Endothelial cell of umbilical vein (primary cell): Measurements from ENCODE around the gene TRAIP. TPM values are rescaled to one million over a fixed set of nuclear protein-coding genes. Genes with fewer than 3 reads are reported as not detected.

Experiments used
- BruUV-seq: library from RNA; stranded (reverse); fragments of 400-500 nt; replicated peaks from 2 replicates; lab custom pipeline; 2021; lab: Mats Ljungman, UMichigan
- CTCF ChIA-PET: fragments of 300-600, 350-600 bp; sonication (Branson Sonifier 250); formaldehyde crosslinking; loops from one replicate; lab custom pipeline; 2021; ENCODE audit warnings: antibody characterized with exemption, inconsistent platforms; lab: Charles Lee
- POLR2A ChIA-PET: fragments of 300-600, 350-600 bp; sonication (Branson Sonifier 250); formaldehyde crosslinking; loops from one replicate; lab custom pipeline; 2021; ENCODE audit warnings: antibody characterized with exemption, inconsistent platforms; lab: Charles Lee
- DNase-seq: peaks from one replicate; pipeline ENCODE4 v3.0.0-alpha.2; 2011; ENCODE audit warnings: low read depth, low spot score
- FAIRE-seq: peaks from 2 replicates; lab custom pipeline; 2011; peaks lifted over from hg19 to GRCh38; lab: Jason Lieb, UNC
- H2AFZ ChIP-seq: 2 replicates; pipeline ENCODE4 v1.6.0; 2012; ENCODE audit warnings: low read depth, low read length, control low read depth, inconsistent platforms
- H3K27ac ChIP-seq: 2 replicates; pipeline ENCODE4 v1.5.1; 2011; ENCODE audit warnings: low read depth, mild to moderate bottlenecking, control low read depth, low read length, moderate library complexity; ENCODE audit not compliant: insufficient read depth
- H3K27me3 ChIP-seq, 2 experiments: 2 replicates each; pipeline versions ENCODE4 v1.6.0 to v1.6.1; 2011; ENCODE audit warnings: low read length in 2 of 2, mixed read lengths in 1 of 2; ENCODE audit not compliant: control insufficient read depth in 2 of 2, insufficient read depth in 2 of 2
- H3K36me3 ChIP-seq, 2 experiments: 2 replicates in 1 of 2; 3 replicates in 1 of 2; pipeline ENCODE4 v1.5.1; 2011; ENCODE audit warnings: low read length in 2 of 2, mild to moderate bottlenecking in 1 of 2, moderate library complexity in 1 of 2; ENCODE audit not compliant: control insufficient read depth in 2 of 2, insufficient read depth in 2 of 2; ENCODE audit errors: extremely low read depth in 1 of 2
- H3K4me1 ChIP-seq: 3 replicates; pipeline ENCODE4 v1.5.1; 2011; ENCODE audit warnings: mild to moderate bottlenecking, low read length; ENCODE audit not compliant: control insufficient read depth, insufficient read depth; ENCODE audit errors: extremely low read depth
- H3K4me2 ChIP-seq: 2 replicates; pipeline ENCODE4 v1.6.1; 2011; ENCODE audit warnings: low read length, control low read depth, mixed read lengths; ENCODE audit not compliant: insufficient read depth
- H3K4me3 ChIP-seq, 3 experiments: fragments of 200-600 bp in 1 of 3; sonication (generic), shearing (Covaris generic) in 1 of 3; replicated peaks in 1 of 3; 2 replicates each; pipeline ENCODE4 v1.5.1; 2011 to 2016; ENCODE audit warnings: control low read depth in 3 of 3, low read length in 3 of 3, mild to moderate bottlenecking in 2 of 3, inconsistent platforms in 1 of 3, low read depth in 1 of 3, moderate library complexity in 1 of 3; ENCODE audit not compliant: insufficient read depth in 1 of 3
- H3K79me2 ChIP-seq: 2 replicates; pipeline ENCODE4 v1.6.0; 2012; ENCODE audit warnings: low read length, inconsistent platforms; ENCODE audit not compliant: control insufficient read depth, insufficient read depth
- H3K9ac ChIP-seq: replicated peaks from 2 replicates; pipeline ENCODE3; 2011; ENCODE audit warnings: low read length, control low read depth; ENCODE audit not compliant: insufficient read depth; ENCODE audit errors: extremely low read depth
- H3K9me1 ChIP-seq: replicated peaks from 3 replicates; pipeline ENCODE4 v1.6.0; 2011; ENCODE audit warnings: mild to moderate bottlenecking, low read length; ENCODE audit not compliant: control insufficient read depth, insufficient read depth; ENCODE audit errors: extremely low read depth
- H3K9me3 ChIP-seq: replicated peaks from 2 replicates; pipeline ENCODE4 v1.5.1; 2012; ENCODE audit warnings: low read length, inconsistent platforms; ENCODE audit not compliant: control insufficient read depth, insufficient read depth
- H4K20me1 ChIP-seq: replicated peaks from 2 replicates; pipeline ENCODE3; 2011; ENCODE audit warnings: mild to moderate bottlenecking, low read length; ENCODE audit not compliant: control insufficient read depth, insufficient read depth; ENCODE audit errors: extremely low read depth
- EZH2 ChIP-seq: IDR thresholded peaks from 2 replicates; pipeline ENCODE4 v1.6.1; 2012; ENCODE audit warnings: borderline replicate concordance, low read depth, mild to moderate bottlenecking, moderate library complexity, low read length, inconsistent platforms; ENCODE audit not compliant: severe bottlenecking
- FOS ChIP-seq: IDR thresholded peaks from 2 replicates; pipeline ENCODE4 v1.6.1; 2011; ENCODE audit warnings: mild to moderate bottlenecking, low read length, moderate library complexity, borderline replicate concordance; ENCODE audit not compliant: insufficient read depth
- GATA2 ChIP-seq: IDR thresholded peaks from 2 replicates; pipeline ENCODE4 v1.7.0; 2011; ENCODE audit warnings: low read depth, mild to moderate bottlenecking, moderate library complexity, mixed read lengths, low read length; ENCODE audit not compliant: insufficient read length, insufficient read depth
- JUN ChIP-seq: IDR thresholded peaks from 2 replicates; pipeline ENCODE4 v1.6.1; 2011; ENCODE audit warnings: borderline replicate concordance, low read depth; ENCODE audit not compliant: insufficient read length, insufficient read depth
- MAX ChIP-seq: IDR thresholded peaks from 2 replicates; pipeline ENCODE4 v1.6.1; 2011; ENCODE audit not compliant: insufficient read depth, insufficient read length
- MYC ChIP-seq: IDR thresholded peaks from one replicate; pipeline ENCODE4 v1.6.1; 2011; ENCODE audit warnings: mild to moderate bottlenecking, low read depth, low read length
- POLR2A ChIP-seq: IDR thresholded peaks from 2 replicates; pipeline ENCODE4 v1.6.1; 2012; ENCODE audit warnings: low read depth, mild to moderate bottlenecking, control low read depth, low read length
- POLR2AphosphoS5 ChIP-seq: IDR thresholded peaks from 2 replicates; pipeline ENCODE4 v1.6.1; 2012; ENCODE audit warnings: low read depth, mild to moderate bottlenecking, control low read depth, low read length, moderate library complexity; ENCODE audit not compliant: insufficient read depth
- dilution Hi-C: fragments of 300-500 bp; cut with MboI; formaldehyde crosslinking; loops from one replicate; pipeline ENCODE4 v1.15.0; 2019; ENCODE audit warnings: low sequenced_read_pairs; ENCODE audit not compliant: extremely low pct_ligation_motif_present
- intact Hi-C: fragments of 100-400 bp; cut with micrococcal nuclease; formaldehyde crosslinking; loops from one replicate; pipeline ENCODE4 v1.10.0; 2022
- polyA plus RNA-seq, 4 experiments: library from polyadenylated mRNA; depleted of rRNA in 3 of 4; stranded (reverse) in 3 of 4; unstranded in 1 of 4; fragments of >200 nt; gene quantifications; 2 replicates each; pipeline versions ENCODE4 v1.2.1 to v1.2.3, GENCODE V29; 2011 to 2012; ENCODE audit warnings: missing spikeins in 1 of 4
- total RNA-seq: library from RNA; stranded (reverse); gene quantifications from 2 replicates; pipeline ENCODE4 v1.2.3, GENCODE V29; 2021
- TF ChIP-seq, protein P1 (sequence below), 2 donors: IDR thresholded peaks; 1 replicate in 1 of 2; 2 replicates in 1 of 2; pipeline ENCODE4 v1.5.1; 2011; ENCODE audit warnings: low read length in 2 of 2, mild to moderate bottlenecking in 2 of 2, moderate library complexity in 2 of 2, control low read depth in 1 of 2, inconsistent platforms in 1 of 2, low read depth in 1 of 2; ENCODE audit not compliant: insufficient read depth in 1 of 2; ENCODE audit errors: extremely low read depth in 1 of 2

Gene TRAIP
- total and polyA plus RNA-seq, 2 donors (not counting 3 experiments of a cell fraction or from before 2014, with no cell fraction given): 9.5 to 13.4 TPM

GRCh38 chr3:49780080-49780974, 76.0 kb downstream of the TRAIP start:
- TF ChIP-seq POLR2AphosphoS5 (no peak), MAX (no peak), FOS (no peak), POLR2A (no peak), GATA2 (no peak), MYC (no peak), EZH2 (no peak), JUN (no peak)
- TF ChIP-seq, protein P1, sequence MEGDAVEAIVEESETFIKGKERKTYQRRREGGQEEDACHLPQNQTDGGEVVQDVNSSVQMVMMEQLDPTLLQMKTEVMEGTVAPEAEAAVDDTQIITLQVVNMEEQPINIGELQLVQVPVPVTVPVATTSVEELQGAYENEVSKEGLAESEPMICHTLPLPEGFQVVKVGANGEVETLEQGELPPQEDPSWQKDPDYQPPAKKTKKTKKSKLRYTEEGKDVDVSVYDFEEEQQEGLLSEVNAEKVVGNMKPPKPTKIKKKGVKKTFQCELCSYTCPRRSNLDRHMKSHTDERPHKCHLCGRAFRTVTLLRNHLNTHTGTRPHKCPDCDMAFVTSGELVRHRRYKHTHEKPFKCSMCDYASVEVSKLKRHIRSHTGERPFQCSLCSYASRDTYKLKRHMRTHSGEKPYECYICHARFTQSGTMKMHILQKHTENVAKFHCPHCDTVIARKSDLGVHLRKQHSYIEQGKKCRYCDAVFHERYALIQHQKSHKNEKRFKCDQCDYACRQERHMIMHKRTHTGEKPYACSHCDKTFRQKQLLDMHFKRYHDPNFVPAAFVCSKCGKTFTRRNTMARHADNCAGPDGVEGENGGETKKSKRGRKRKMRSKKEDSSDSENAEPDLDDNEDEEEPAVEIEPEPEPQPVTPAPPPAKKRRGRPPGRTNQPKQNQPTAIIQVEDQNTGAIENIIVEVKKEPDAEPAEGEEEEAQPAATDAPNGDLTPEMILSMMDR (IDR thresholded peaks at IDR 0.05; ENCODE audit: extremely low read depth in 1 of 2, insufficient read depth in 1 of 2, low read depth in 1 of 2, low read length in 2 of 2): no peak
- Histone ChIP-seq H3K36me3 (peaks cover 2 to 14% of the 10 kb centered on the region in 2 experiments), H3K4me2 (no peak overlapping the region), H3K4me3 (no peak overlapping the region), H3K9ac (no peak overlapping the region), H3K9me1 (no peaks in the 10 kb centered on the region), H3K9me3 (no peaks in the 10 kb centered on the region), H3K79me2 (peaks cover 76% of the 10 kb centered on the region), H4K20me1 (no peaks in the 10 kb centered on the region), H2AFZ (no peak overlapping the region), H3K27me3 (no peaks in the 10 kb centered on the region), H3K4me1 (peaks cover 2% of the 10 kb centered on the region), H3K27ac (no peak overlapping the region)
- CTCF ChIA-PET: no interaction called here
- dilution Hi-C loops (no loop called here), intact Hi-C loops (no loop called here)
- POLR2A ChIA-PET: no interaction called here
- FAIRE-seq: no peak
- no TSS peak for BruUV-seq
- DNase-seq: no peak
